Skeletal muscle tissue (tissue), 4 donors: ENCODE data around the gene SMTNL1. TPM values are rescaled to one million over a fixed set of nuclear protein-coding genes. Genes with fewer than 3 reads are reported as not detected.

ENCODE experiments used
- H3K27ac ChIP-seq: one replicate; pipeline ENCODE4 v1.7.0; 2013; ENCODE audit warnings: mild to moderate bottlenecking, low read depth, low read length, inconsistent platforms
- H3K27me3 ChIP-seq, 3 donors: one replicate each; pipeline ENCODE4 v1.7.0; 2013; ENCODE audit warnings: low read length in 3 of 3; ENCODE audit not compliant: control insufficient read depth in 3 of 3, insufficient read depth in 3 of 3
- H3K36me3 ChIP-seq, 3 donors: one replicate each; pipeline ENCODE4 v1.7.0; 2013; ENCODE audit warnings: low read length in 3 of 3; ENCODE audit not compliant: control insufficient read depth in 3 of 3, insufficient read depth in 3 of 3
- H3K4me1 ChIP-seq, 3 donors: one replicate each; pipeline ENCODE4 v1.7.0; 2013; ENCODE audit warnings: low read length in 3 of 3, mild to moderate bottlenecking in 3 of 3; ENCODE audit not compliant: control insufficient read depth in 3 of 3, insufficient read depth in 3 of 3
- H3K4me3 ChIP-seq, 3 donors: one replicate each; pipeline ENCODE4 v1.7.0; 2013; ENCODE audit warnings: low read length in 3 of 3
- H3K9ac ChIP-seq, 3 donors: one replicate each; pipeline ENCODE4 v1.7.0; 2013; ENCODE audit warnings: low read length in 3 of 3, mild to moderate bottlenecking in 3 of 3, moderate library complexity in 2 of 3, low read depth in 1 of 3
- H3K9me3 ChIP-seq, 3 donors: one replicate each; pipeline ENCODE4 v1.7.0; 2013; ENCODE audit warnings: low read length in 3 of 3; ENCODE audit not compliant: control insufficient read depth in 3 of 3
- total RNA-seq: library from RNA; depleted of rRNA; stranded (reverse); fragments of >200 nt; gene quantifications from one replicate; pipeline ENCODE4 v1.2.3, GENCODE V29; 2014
- donor health status: Osteomylitis.

The SMTNL1 gene
- total RNA-seq, 1 donor from 2014 or later = 69.9 TPM

- no peaks in the 10 kb centered on the region for H3K36me3 ChIP-seq
- no peak overlapping the region for H3K4me3 ChIP-seq
- no peak overlapping the region for H3K27ac ChIP-seq
- peaks cover 0 to 4% (median 0%) of the 10 kb centered on the region in 3 donors for H3K27me3 ChIP-seq
- H3K9ac ChIP-seq = no peak overlapping the region
- no peaks in the 10 kb centered on the region for H3K9me3 ChIP-seq
- H3K4me1 ChIP-seq = peaks cover 0 to under 1% (median 0%) of the 10 kb centered on the region in 3 donors
Observed at GRCh38 chr11:57574061-57574460, 36.7 kb downstream of the SMTNL1 start.

GRCh38 chr11:57584341-57584740 is 46.9 kb downstream of the SMTNL1 start:
- no peak overlapping the region for H3K9ac ChIP-seq

GRCh38 chr11:57585301-57585700 is 47.9 kb downstream of the SMTNL1 start:
- H3K9ac ChIP-seq = no peak overlapping the region
- H3K36me3 ChIP-seq = no peaks in the 10 kb centered on the region

More at GRCh38 chr11:57584341-57584740, 46.9 kb downstream of the SMTNL1 start:
- Histone ChIP-seq H3K27ac (no peak overlapping the region), H3K4me3 (no peak overlapping the region), H3K27me3 (no peaks in the 10 kb centered on the region), H3K36me3 (no peaks in the 10 kb centered on the region), H3K9me3 (no peaks in the 10 kb centered on the region), H3K4me1 (no peaks in the 10 kb centered on the region)

GRCh38 chr11:57586711-57587245 is 49.4 kb downstream of the SMTNL1 start:
- Histone ChIP-seq H3K27me3 (no peaks in the 10 kb centered on the region), H3K4me1 (no peaks in the 10 kb centered on the region), H3K9ac (no peak overlapping the region), H3K9me3 (no peaks in the 10 kb centered on the region), H3K4me3 (no peak overlapping the region), H3K27ac (no peak overlapping the region), H3K36me3 (no peaks in the 10 kb centered on the region)

More at GRCh38 chr11:57585301-57585700, 47.9 kb downstream of the SMTNL1 start:
- Histone ChIP-seq H3K4me1 (no peaks in the 10 kb centered on the region), H3K27ac (no peak overlapping the region), H3K27me3 (no peaks in the 10 kb centered on the region), H3K4me3 (no peak overlapping the region), H3K9me3 (no peaks in the 10 kb centered on the region)

GRCh38 chr11:57588046-57588710 is 50.8 kb downstream of the SMTNL1 start:
- Histone ChIP-seq H3K4me1 (no peaks in the 10 kb centered on the region), H3K9ac (no peak overlapping the region), H3K9me3 (no peaks in the 10 kb centered on the region), H3K27ac (no peak overlapping the region), H3K4me3 (no peak overlapping the region), H3K36me3 (no peaks in the 10 kb centered on the region), H3K27me3 (no peaks in the 10 kb centered on the region)

- no peak overlapping the region for H3K4me3 ChIP-seq
- H3K9me3 ChIP-seq = no peaks in the 10 kb centered on the region
- H3K9ac ChIP-seq = no peak overlapping the region
- H3K4me1 ChIP-seq = peaks cover 0 to 9% (median 0%) of the 10 kb centered on the region in 3 donors
- peaks cover 0 to 4% (median 0%) of the 10 kb centered on the region in 3 donors for H3K36me3 ChIP-seq
- peaks cover 0 to 10% (median 4%) of the 10 kb centered on the region in 3 donors for H3K27me3 ChIP-seq
- H3K27ac ChIP-seq = peak overlapping the region; percentile 87
Observed at GRCh38 chr11:57596266-57596885, 59.0 kb downstream of the SMTNL1 start.

GRCh38 chr11:57597461-57597915 is 60.1 kb downstream of the SMTNL1 start, which contains the start of gene SERPING1:
Gene SERPING1, plus strand, starts transcription at chr11:57597685. Its CDS starts 586 bp downstream, at chr11:57598271.
- Histone ChIP-seq H3K4me1 (peaks cover 0 to 9% (median 0%) of the 10 kb centered on the region in 3 donors), H3K27ac (peak within 1 kb of the TSS; percentile 87), H3K27me3 (peaks cover 0 to 10% (median 4%) of the 10 kb centered on the region in 3 donors), H3K9me3 (no peaks in the 10 kb centered on the region), H3K4me3 (peak within 1 kb of the TSS; percentile 53 to 73 (median 66)), H3K9ac (peak within 1 kb of the TSS; percentile 41 to 61 (median 60)), H3K36me3 (peaks cover 0 to 4% (median 0%) of the 10 kb centered on the region in 3 donors)

- H3K27ac ChIP-seq = peak overlapping the region; percentile 87
- no peaks in the 10 kb centered on the region for H3K9me3 ChIP-seq
- peak overlapping the region; percentile 41 to 61 (median 60) for H3K9ac ChIP-seq
- H3K27me3 ChIP-seq = peaks cover 0 to 10% (median 4%) of the 10 kb centered on the region in 3 donors
- H3K36me3 ChIP-seq = peaks cover 0 to 4% (median 0%) of the 10 kb centered on the region in 3 donors
- peak overlapping the region; percentile 53 to 73 (median 66) for H3K4me3 ChIP-seq
- H3K4me1 ChIP-seq = peaks cover 0 to 9% (median 0%) of the 10 kb centered on the region in 3 donors
Observed at GRCh38 chr11:57597916-57598830, 60.8 kb downstream of the SMTNL1 start.

- Histone ChIP-seq H3K9ac (peak overlapping the region; percentile 41 to 61 (median 60)), H3K27me3 (peaks cover 0 to 10% (median 4%) of the 10 kb centered on the region in 3 donors), H3K9me3 (no peaks in the 10 kb centered on the region), H3K36me3 (peaks cover 0 to 4% (median 0%) of the 10 kb centered on the region in 3 donors), H3K4me3 (peak overlapping the region; percentile 53 to 73 (median 66)), H3K4me1 (peaks cover 0 to 9% (median 0%) of the 10 kb centered on the region in 3 donors), H3K27ac (peak overlapping the region; percentile 87)
Observed at GRCh38 chr11:57598831-57599155, 61.4 kb downstream of the SMTNL1 start.
